ENCODE measurements around the gene ISX. TPM values are rescaled to one million over a fixed set of nuclear protein-coding genes. Genes with fewer than 3 reads are reported as not detected.
"Not testable (repeated sequence)": the region's sequence is repeated elsewhere in the genome, so short reads cannot be mapped to it uniquely, and the experiment has no call there.

ISX gene
- total RNA-seq, 4 donors from 2014 or later = not detected

DNA sequence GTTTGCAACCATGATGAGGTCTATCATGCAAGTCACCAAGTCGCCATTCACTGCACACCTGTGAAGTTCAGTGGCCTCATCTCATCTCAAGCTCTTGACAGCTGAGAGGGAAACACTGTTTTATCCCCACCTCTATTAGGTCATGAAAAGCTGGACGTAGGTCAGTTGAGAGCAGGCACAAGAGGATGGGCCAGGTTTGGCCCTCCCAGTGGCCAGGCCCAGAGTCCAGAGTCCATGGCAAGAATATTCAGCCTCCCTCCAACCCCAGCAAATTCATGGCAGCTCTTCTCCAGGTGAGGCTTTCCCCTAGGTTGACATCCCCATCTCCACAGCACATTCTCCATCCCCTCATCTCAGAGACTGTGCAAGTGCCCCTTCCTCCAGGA lies 22.0 kb upstream of the ISX start:
- intact Hi-C loops (cut with DNase I) = no loop called here
- 80 to 100% methylated on average over 1 of the region's 2 CpGs for WGBS, 2 donors

GRCh38 chr22:35044607-35045390 lies 21.2 kb upstream of the ISX start:
- Histone ChIP-seq H3K27me3 (peaks cover 0 to 46% (median 0%) of the 10 kb centered on the region in 4 donors), H3K9me3 (peaks cover 0 to 4% (median 0%) of the 10 kb centered on the region in 3 donors), H3K27ac (no peak overlapping the region), H3K4me3 (no peak overlapping the region), H3K4me1 (no peaks in the 10 kb centered on the region), H3K36me3 (no peaks in the 10 kb centered on the region)
- 59 to 74% methylated on average over 5 of the region's 5 CpGs for WGBS, 2 donors
- no peak for TF ChIP-seq POLR2A (IDR thresholded peaks at IDR 0.05)
- TF ChIP-seq, protein P1, sequence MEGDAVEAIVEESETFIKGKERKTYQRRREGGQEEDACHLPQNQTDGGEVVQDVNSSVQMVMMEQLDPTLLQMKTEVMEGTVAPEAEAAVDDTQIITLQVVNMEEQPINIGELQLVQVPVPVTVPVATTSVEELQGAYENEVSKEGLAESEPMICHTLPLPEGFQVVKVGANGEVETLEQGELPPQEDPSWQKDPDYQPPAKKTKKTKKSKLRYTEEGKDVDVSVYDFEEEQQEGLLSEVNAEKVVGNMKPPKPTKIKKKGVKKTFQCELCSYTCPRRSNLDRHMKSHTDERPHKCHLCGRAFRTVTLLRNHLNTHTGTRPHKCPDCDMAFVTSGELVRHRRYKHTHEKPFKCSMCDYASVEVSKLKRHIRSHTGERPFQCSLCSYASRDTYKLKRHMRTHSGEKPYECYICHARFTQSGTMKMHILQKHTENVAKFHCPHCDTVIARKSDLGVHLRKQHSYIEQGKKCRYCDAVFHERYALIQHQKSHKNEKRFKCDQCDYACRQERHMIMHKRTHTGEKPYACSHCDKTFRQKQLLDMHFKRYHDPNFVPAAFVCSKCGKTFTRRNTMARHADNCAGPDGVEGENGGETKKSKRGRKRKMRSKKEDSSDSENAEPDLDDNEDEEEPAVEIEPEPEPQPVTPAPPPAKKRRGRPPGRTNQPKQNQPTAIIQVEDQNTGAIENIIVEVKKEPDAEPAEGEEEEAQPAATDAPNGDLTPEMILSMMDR (IDR thresholded peaks at IDR 0.05) = no peak
- intact Hi-C loops (cut with DNase I) = no loop called here
- DNase-seq = no peak

More for the DNA sequence above, 22.0 kb upstream of the ISX start:
- Histone ChIP-seq H3K36me3 (no peaks in the 10 kb centered on the region), H3K4me3 (no peak overlapping the region), H3K4me1 (no peaks in the 10 kb centered on the region), H3K27ac (no peak overlapping the region), H3K9me3 (peaks cover 0 to 4% (median 0%) of the 10 kb centered on the region in 3 donors), H3K27me3 (peaks cover 0 to 43% (median 0%) of the 10 kb centered on the region in 4 donors)
- TF ChIP-seq POLR2A (IDR thresholded peaks at IDR 0.05) = no peak
- TF ChIP-seq, protein P1 (IDR thresholded peaks at IDR 0.05) = no peak
- no peak for DNase-seq

DNA sequence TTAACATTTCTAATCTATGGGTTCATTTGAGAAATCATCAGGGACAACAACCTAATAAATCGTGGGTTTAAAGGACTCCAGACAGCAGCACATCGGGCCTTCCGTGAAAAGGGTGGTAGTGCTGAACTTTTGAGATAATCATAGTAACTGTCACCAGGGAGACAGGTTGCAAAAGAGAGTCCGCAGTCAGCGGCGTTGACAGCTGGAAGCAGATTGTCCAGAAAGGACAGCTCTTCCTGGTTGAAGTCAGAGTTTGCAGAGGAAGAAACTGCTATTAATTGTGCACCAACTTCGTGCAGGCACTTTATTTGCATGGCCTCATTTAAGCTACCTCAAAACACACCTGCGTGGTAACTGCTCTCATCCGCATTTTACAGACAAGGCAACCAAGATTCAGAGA lies 20.5 kb upstream of the ISX start:
- WGBS, 2 donors = 40 to 70% methylated on average over 8 to 9 of the region's 9 CpGs
- H3K4me1 ChIP-seq = no peaks in the 10 kb centered on the region

DNA sequence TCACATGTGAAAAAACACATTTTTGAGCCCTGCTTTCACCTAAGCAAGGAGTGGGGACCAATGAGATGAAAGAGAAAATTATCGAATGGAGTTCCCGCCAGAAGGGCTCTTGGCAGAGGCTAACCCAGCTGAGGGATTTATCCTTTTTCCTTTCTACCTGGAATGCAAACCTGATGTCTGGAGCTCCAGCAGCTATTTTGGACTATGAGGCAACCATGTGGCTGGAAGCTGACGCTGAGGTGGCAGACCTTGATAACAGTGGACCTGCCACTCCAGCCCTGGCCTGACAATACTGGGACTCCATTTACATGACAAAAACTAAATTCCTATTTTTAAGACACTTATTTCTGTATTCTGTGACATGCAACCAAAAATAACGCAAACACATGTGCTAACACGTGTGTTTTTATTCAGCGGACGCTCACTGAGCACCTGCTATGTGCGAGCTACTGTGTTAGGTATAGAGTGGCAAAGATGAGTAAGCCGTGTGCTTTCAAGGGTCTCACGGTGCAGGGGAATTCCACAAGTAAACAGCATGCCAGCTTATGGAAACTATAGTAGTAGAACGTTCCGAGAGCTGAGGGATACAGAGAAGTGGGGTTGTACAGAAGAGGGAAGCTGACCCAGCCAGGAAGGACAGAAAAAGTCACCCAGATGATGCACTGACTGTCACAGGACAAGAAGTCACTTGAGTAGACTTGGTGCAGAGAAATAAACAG lies 19.1 kb upstream of the ISX start:
- 85 to 94% methylated on average over 12 of the region's 12 CpGs for WGBS, 2 donors
- Histone ChIP-seq H3K9me3 (peaks cover 0 to 4% (median 0%) of the 10 kb centered on the region in 3 donors), H3K27ac (no peak overlapping the region), H3K4me3 (no peak overlapping the region), H3K27me3 (peaks cover 0 to 46% (median 0%) of the 10 kb centered on the region in 4 donors), H3K4me1 (no peaks in the 10 kb centered on the region), H3K36me3 (no peaks in the 10 kb centered on the region)
- no peak for DNase-seq
- TF ChIP-seq POLR2A (IDR thresholded peaks at IDR 0.05) = no peak
- TF ChIP-seq, protein P1 (IDR thresholded peaks at IDR 0.05) = no peak
- intact Hi-C loops (cut with DNase I) = no loop called here

More for the DNA sequence above, 20.5 kb upstream of the ISX start:
- H3K36me3 ChIP-seq = no peaks in the 10 kb centered on the region
- H3K27me3 ChIP-seq = peaks cover 0 to 46% (median 0%) of the 10 kb centered on the region in 4 donors
- no peak overlapping the region for H3K27ac ChIP-seq
- TF ChIP-seq POLR2A (IDR thresholded peaks at IDR 0.05) = no peak
- TF ChIP-seq, protein P1 (IDR thresholded peaks at IDR 0.05) = no peak
- DNase-seq = no peak
- intact Hi-C loops (cut with DNase I) = no loop called here
- H3K9me3 ChIP-seq = peaks cover 0 to 4% (median 0%) of the 10 kb centered on the region in 3 donors
- no peak overlapping the region for H3K4me3 ChIP-seq

- intact Hi-C loops (cut with DNase I); DNase-seq; H3K4me1 ChIP-seq; H3K27ac ChIP-seq; H3K36me3 ChIP-seq; H3K9me3 ChIP-seq; H3K4me3 ChIP-seq: not testable (repeated sequence)
- H3K27me3 ChIP-seq = peaks cover 0 to 50% (median 0%) of the 10 kb centered on the region in 4 donors
- 87% methylated on average over 4 of the region's 4 CpGs for WGBS, 2 donors
These were observed 15.9 kb upstream of the ISX start for GRCh38 chr22:35050038-35050437.
